Inferior parietal cortex (tissue), 1 donor: Measurements from ENCODE around the gene SMURF2.
"Not testable (repeated sequence)": the region's sequence is repeated elsewhere in the genome, so short reads cannot be mapped to it uniquely, and the experiment has no call there.

Source experiments
- DNase-seq: peaks from one replicate; pipeline ENCODE4 v3.0.0-alpha.2; 2016; ENCODE audit errors: extremely low spot score

Gene SMURF2

DNA sequence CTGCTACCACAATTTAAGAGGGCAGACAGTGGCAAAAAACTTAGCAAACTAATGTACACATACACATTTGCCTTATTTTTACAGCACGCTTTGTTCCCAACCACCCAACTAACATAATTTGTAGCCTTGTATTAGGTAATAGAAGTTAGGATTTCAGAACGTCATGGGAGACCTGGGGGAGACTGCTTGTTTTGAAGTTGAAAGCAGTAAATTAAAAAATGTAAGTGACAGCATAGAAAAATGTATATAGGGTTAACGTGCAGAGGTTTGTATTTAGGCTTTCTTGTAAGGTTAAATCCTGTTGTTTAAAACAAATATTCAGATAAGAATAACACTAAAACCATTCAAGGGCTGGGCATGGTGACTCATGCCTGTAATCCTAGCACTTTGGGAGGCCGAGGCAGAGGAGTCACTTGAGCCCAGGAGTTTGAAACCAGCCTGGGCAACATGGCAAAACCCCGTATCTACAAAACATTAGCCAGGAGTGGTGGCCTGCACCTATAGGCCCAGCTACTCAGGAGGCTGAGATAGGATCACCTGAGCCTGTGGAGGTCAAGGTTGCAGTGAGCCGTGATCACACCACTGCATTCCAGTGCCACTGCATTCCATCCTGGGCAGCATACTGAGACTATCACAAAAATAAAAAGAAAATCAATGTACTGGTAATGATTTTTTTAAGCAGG is 2.3 kb upstream of the SMURF2 start:
- not testable (repeated sequence) for DNase-seq

GRCh38 chr17:64663836-64664235 is 1.7 kb upstream of the SMURF2 start:
- DNase-seq: not testable (repeated sequence)

DNA sequence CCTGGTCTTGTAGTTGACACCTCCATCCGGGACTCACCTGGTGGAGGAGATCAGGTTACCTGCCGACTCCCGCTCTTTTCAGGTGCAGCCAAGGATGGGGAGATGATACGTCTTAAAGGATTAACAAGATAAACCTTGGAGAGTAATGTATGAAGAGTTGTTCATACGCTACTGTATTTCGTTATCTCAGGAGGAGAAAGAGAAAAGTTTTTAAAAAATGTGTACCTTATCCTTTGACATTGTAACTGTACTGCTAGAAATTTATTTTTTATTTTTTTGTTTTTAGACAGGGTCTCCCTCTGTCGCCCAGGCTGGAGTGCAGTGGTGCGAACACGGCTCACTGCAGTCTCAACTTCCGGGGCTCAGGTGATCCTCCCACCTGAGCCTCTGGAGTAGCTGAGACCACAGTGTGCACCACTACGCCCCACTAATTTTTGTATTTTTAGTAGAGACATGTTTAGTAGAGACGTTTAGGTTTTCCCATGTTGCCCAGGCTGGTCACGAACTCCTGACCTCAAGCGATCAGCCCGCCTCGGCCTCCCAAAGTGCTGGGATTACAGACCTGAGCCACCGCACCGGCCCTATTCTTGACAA is 764 bp upstream of the SMURF2 start:
- DNase-seq: no peak

DNA sequence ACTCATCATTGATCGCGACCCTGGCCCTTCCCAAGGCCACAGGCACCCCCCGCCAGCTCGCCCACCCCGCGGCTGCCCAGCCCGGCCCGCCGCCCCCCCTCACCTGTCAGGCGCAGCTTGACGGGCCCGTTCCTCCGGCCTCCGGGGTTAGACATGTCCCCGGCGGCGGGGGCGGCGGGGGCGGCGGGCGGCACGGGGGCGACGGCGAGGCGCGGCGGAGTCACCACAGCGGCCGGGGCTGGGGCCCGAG is 456 bp downstream of the SMURF2 start:
- DNase-seq: no peak

GRCh38 chr17:64660978-64661725 is 955 bp downstream of the SMURF2 start:
- not testable (repeated sequence) for DNase-seq

GRCh38 chr17:64660195-64660977 is 1.7 kb downstream of the SMURF2 start:
- DNase-seq: not testable (repeated sequence)

- DNase-seq: no peak
These were observed 3.2 kb downstream of the SMURF2 start for GRCh38 chr17:64658931-64659330.

DNA sequence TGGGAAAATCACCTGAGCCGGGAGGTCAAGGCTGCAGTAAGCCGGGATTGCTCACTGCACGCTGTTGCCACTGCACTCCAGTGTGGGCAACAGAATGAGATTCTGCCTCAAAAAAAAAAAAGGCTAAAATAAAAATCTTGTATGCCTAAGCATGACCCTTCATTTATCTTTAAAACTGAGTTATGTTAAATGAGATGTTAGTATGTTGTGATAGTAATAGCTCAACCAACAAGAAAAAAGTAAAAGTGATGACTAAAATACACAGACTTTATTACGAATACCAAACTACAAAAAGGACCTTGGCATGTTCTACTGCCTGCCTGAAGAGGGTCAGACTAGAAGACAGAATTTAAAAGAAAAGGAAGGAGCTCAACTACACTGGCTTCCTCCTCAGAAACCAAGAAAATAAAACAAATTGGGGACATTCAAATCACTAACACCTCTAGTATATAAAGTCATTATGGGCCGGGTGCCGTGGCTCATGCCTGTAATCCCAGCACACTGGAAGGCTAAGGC is 4.4 kb downstream of the SMURF2 start:
- DNase-seq: no peak

- DNase-seq: no peak
These were observed 6.4 kb downstream of the SMURF2 start for GRCh38 chr17:64655704-64656103.

- DNase-seq: no peak
These were observed 8.1 kb downstream of the SMURF2 start for GRCh38 chr17:64653985-64654355.

DNA sequence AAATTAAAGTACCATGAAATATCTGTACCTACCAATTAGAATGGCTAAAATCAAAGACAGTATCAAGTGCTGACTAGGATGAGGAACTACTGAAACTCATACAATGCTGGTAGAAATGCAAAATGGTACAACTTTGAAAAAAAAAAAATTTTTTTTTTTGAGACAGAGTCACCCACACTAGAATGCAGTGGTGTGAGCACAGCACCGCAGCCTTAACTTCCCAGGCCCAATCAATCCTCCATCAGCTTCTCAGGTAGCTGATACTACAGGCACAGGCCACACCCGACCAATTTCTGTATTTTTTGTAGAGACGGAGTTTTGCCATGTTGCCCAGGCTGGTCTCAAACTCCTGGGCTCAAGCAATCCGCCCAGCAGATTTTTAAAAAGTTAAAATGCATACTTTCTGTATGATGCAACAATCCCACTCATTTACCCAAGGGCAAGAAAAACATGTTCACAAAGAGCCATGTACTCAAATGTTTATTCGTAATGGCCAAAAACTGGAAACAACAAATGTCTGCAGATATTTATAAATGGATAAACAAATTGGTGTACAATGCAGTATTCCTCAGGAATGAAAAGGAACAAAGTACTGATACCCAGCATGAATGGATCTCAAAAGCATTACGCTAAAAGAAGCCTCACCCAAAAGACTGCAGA is 8.7 kb downstream of the SMURF2 start:
- DNase-seq: no peak

GRCh38 chr17:64651889-64652288 is 10.2 kb downstream of the SMURF2 start:
- DNase-seq: no peak

- no peak for DNase-seq
These were observed 13.9 kb downstream of the SMURF2 start for GRCh38 chr17:64648234-64648633.

DNA sequence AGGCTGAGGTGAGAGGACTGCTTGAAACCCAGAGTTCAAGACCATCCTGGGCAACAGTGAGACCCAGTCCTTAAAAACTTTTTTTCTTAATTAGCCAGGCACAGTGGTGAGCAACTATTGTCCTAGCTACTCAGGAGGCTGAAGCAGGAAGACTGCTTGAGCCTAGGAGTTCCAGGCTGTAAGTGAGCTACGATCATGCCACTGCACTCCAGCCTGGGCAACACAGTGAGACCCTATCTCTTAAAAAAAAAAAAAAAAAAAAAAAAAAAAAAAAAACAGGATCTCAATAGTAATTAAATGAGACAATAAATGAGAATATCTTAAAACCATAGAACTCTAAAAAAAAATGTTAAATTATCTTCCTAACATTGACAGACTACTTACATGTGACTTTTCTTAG is 14.3 kb downstream of the SMURF2 start:
- no peak for DNase-seq

DNA sequence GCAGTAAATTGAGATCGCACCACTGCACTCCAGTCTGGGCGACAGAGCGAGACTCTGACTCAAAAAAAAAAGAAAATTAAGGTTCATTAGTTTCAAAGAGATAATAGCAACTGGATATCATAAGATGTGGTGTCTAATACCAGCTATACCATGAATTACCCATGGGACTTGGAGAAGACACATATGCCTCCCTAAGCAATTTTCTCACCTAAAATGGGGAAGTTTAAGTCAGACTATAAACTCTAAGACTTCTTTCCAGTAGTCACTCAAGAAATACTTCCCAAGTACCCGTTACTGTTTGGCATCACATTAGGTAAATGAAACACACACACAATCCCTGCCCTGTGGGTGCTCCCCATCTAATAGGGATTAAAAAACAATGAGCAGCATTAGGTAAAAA is 22.6 kb downstream of the SMURF2 start:
- no peak for DNase-seq

GRCh38 chr17:64638552-64639203 is 23.4 kb downstream of the SMURF2 start:
- DNase-seq: no peak

- DNase-seq: no peak
These were observed 26.3 kb downstream of the SMURF2 start for GRCh38 chr17:64635647-64636305.

GRCh38 chr17:64634218-64634617 is 27.9 kb downstream of the SMURF2 start:
- no peak for DNase-seq

DNA sequence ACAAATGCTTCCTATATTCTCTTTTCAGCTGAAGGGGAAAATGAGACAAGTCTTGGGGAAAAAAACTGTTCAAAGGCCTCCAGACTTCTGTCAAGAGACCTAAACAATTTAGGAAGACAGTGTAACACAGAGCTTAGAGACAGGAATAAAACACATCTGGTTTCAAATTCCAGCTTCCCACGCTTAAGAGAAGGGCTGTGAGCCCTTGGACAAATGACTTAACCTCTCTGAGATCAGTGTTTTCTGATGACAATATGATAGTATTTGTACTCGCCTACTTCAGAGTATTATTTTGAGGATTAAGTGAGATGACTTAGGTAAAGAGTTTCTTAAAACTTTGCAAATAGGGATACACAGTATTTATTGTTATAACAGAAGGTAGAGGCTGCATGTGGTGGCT is 29.5 kb downstream of the SMURF2 start:
- DNase-seq: no peak

DNA sequence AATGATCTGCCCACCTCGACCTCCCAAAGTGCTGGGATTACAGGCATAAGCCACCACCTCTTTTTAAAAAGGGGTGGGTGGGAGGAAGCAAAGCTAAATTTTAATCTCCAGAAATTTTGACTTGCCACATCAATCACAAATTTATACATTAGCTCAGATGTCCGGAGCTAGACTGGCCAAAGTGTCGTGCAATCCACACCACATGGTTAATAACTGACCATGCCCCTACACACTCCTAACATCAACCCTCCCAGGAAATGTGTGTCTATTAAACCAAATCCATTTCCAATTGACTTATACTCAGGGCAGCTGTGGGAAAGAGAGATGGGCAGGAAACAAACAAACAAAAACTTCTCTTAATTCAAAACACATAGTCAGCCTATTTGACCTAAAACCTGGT is 29.9 kb downstream of the SMURF2 start:
- no peak for DNase-seq
